Measurements from ENCODE around the gene ENKD1. TPM values are rescaled to one million over a fixed set of nuclear protein-coding genes. Genes with fewer than 3 reads are reported as not detected.

Gene ENKD1
- total and polyA plus RNA-seq, 2 of the 13 experiments (the other 11 are each of a cell fraction or from before 2014, with no cell fraction given) = 10.8 to 20.8 TPM

GRCh38 chr16:67666032-67666551 lies 458 bp downstream of the ENKD1 start (continued):
- peak; percentile 87; the same call in 1 of the 2 replicates for TF ChIP-seq ZBTB25 (CRISPR knock-in tag; IDR thresholded peaks at IDR 0.05)
- TF ChIP-seq ZNF510 (CRISPR knock-in tag; IDR thresholded peaks at IDR 0.05; ENCODE audit: low read depth) = no peak
- TF ChIP-seq ZNF563 (CRISPR knock-in tag; IDR thresholded peaks at IDR 0.05) = no peak; the same call in 1 of the 2 replicates
- 0 out of 2 replicates have a peak, but pooled peaks have one; percentile 9 for TF ChIP-seq ZSCAN9 (CRISPR knock-in tag; IDR thresholded peaks at IDR 0.05; ENCODE audit: borderline replicate concordance)
- TF ChIP-seq HNRNPLL (IDR thresholded peaks at IDR 0.05; ENCODE audit: low read depth, low read length, poor library complexity, severe bottlenecking) = peak; percentile 32
- peak; percentile 51; the same call in 1 of the 2 replicates for TF ChIP-seq ZNF205 (CRISPR knock-in tag; IDR thresholded peaks at IDR 0.05)
- no peak for TF ChIP-seq ZNF318 (CRISPR knock-in tag; IDR thresholded peaks at IDR 0.05)
- TF ChIP-seq ARNTL (CRISPR knock-in tag; IDR thresholded peaks at IDR 0.05) = 0 out of 2 replicates have a peak, but pooled peaks have one; percentile 7
- TF ChIP-seq AGO2 (optimal IDR thresholded peaks at IDR 0.05; ENCODE audit: low read depth, low read length) = no peak
- no peak for TF ChIP-seq ZNF841 (CRISPR knock-in tag; IDR thresholded peaks at IDR 0.05; ENCODE audit: borderline replicate concordance)
- peak; percentile 21 for TF ChIP-seq ZMYM3 (CRISPR knock-in tag; IDR thresholded peaks at IDR 0.05)
- TF ChIP-seq MEF2D (CRISPR knock-in tag; IDR thresholded peaks at IDR 0.05) = peak; percentile 58; the same call in 1 of the 2 replicates
- TF ChIP-seq DDIT3 (CRISPR knock-in tag; IDR thresholded peaks at IDR 0.05) = no peak
- no peak for TF ChIP-seq RXRA (CRISPR knock-in tag; IDR thresholded peaks at IDR 0.05)
- TF ChIP-seq ZBTB37 (CRISPR knock-in tag; IDR thresholded peaks at IDR 0.05) = no peak
- peak; percentile 68 for TF ChIP-seq PATZ1 (CRISPR knock-in tag; IDR thresholded peaks at IDR 0.05)

All from HepG2 (cell line).